Measurements from ENCODE around the gene CLN5.

CLN5 gene

GRCh38 chr13:76969488-76970365, 22.2 kb upstream of the CLN5 start:
- H3K36me3 Mint-ChIP-seq (ENCODE audit: low read depth): no peaks in the 10 kb centered on the region
- H3K9me3 Mint-ChIP-seq: no peaks in the 10 kb centered on the region
- no peak overlapping the region for H3K4me3 Mint-ChIP-seq
- H3K27me3 Mint-ChIP-seq: peaks cover 38% of the 10 kb centered on the region
- H3K27ac Mint-ChIP-seq: no peak overlapping the region
- peaks cover 2% of the 10 kb centered on the region for H3K4me1 Mint-ChIP-seq (ENCODE audit: low read depth)
- DNase-seq: no peak

GRCh38 chr13:76971215-76971614, 20.7 kb upstream of the CLN5 start:
- peaks cover 44% of the 10 kb centered on the region for H3K27me3 Mint-ChIP-seq
- H3K27ac Mint-ChIP-seq: no peak overlapping the region
- H3K4me3 Mint-ChIP-seq: no peak overlapping the region
- no peaks in the 10 kb centered on the region for H3K36me3 Mint-ChIP-seq (ENCODE audit: low read depth)
- DNase-seq: no peak
- H3K9me3 Mint-ChIP-seq: no peaks in the 10 kb centered on the region
- H3K4me1 Mint-ChIP-seq (ENCODE audit: low read depth): peaks cover 2% of the 10 kb centered on the region

GRCh38 chr13:76971851-76972829, 19.7 kb upstream of the CLN5 start:
- Mint-ChIP-seq H3K36me3 (ENCODE audit: low read depth) (no peaks in the 10 kb centered on the region), H3K27ac (no peak overlapping the region), H3K4me1 (ENCODE audit: low read depth) (peaks cover 6% of the 10 kb centered on the region), H3K27me3 (peaks cover 49% of the 10 kb centered on the region), H3K9me3 (no peaks in the 10 kb centered on the region), H3K4me3 (no peak overlapping the region)
- no peak for DNase-seq

- H3K4me3 Mint-ChIP-seq: no peak overlapping the region
- no peaks in the 10 kb centered on the region for H3K9me3 Mint-ChIP-seq
- H3K4me1 Mint-ChIP-seq (ENCODE audit: low read depth): peaks cover 8% of the 10 kb centered on the region
- DNase-seq: no peak
- H3K36me3 Mint-ChIP-seq (ENCODE audit: low read depth): no peaks in the 10 kb centered on the region
- peaks cover 57% of the 10 kb centered on the region for H3K27me3 Mint-ChIP-seq
- H3K27ac Mint-ChIP-seq: no peak overlapping the region
These were observed 17.8 kb upstream of the CLN5 start for GRCh38 chr13:76973920-76974617.

GRCh38 chr13:76974618-76974975, 17.3 kb upstream of the CLN5 start:
- Mint-ChIP-seq H3K36me3 (ENCODE audit: low read depth) (no peaks in the 10 kb centered on the region), H3K27ac (no peak overlapping the region), H3K27me3 (peaks cover 56% of the 10 kb centered on the region)

GRCh38 chr13:76975863-76976262, 16.0 kb upstream of the CLN5 start:
- Mint-ChIP-seq H3K27me3 (peaks cover 55% of the 10 kb centered on the region), H3K27ac (no peak overlapping the region), H3K4me3 (no peak overlapping the region), H3K36me3 (ENCODE audit: low read depth) (no peaks in the 10 kb centered on the region), H3K4me1 (ENCODE audit: low read depth) (peaks cover 10% of the 10 kb centered on the region), H3K9me3 (no peaks in the 10 kb centered on the region)
- no peak for DNase-seq

More at GRCh38 chr13:76974618-76974975, 17.3 kb upstream of the CLN5 start:
- no peak for DNase-seq
- Mint-ChIP-seq H3K9me3 (no peaks in the 10 kb centered on the region), H3K4me3 (no peak overlapping the region), H3K4me1 (ENCODE audit: low read depth) (peaks cover 8% of the 10 kb centered on the region)

GRCh38 chr13:76976490-76976889, 15.4 kb upstream of the CLN5 start:
- H3K4me3 Mint-ChIP-seq: no peak overlapping the region
- H3K27ac Mint-ChIP-seq: no peak overlapping the region
- H3K4me1 Mint-ChIP-seq (ENCODE audit: low read depth): peaks cover 10% of the 10 kb centered on the region
- no peak for DNase-seq
- peaks cover 57% of the 10 kb centered on the region for H3K27me3 Mint-ChIP-seq
- H3K9me3 Mint-ChIP-seq: no peaks in the 10 kb centered on the region
- no peaks in the 10 kb centered on the region for H3K36me3 Mint-ChIP-seq (ENCODE audit: low read depth)

- H3K27me3 Mint-ChIP-seq: peaks cover 57% of the 10 kb centered on the region
These were observed 15.0 kb upstream of the CLN5 start for GRCh38 chr13:76976929-76977328.

GRCh38 chr13:76980075-76980718, 11.7 kb upstream of the CLN5 start:
- H3K9me3 Mint-ChIP-seq: no peaks in the 10 kb centered on the region
- H3K36me3 Mint-ChIP-seq (ENCODE audit: low read depth): no peaks in the 10 kb centered on the region
- peaks cover 7% of the 10 kb centered on the region for H3K4me1 Mint-ChIP-seq (ENCODE audit: low read depth)
- DNase-seq: peak; percentile 92
- H3K27me3 Mint-ChIP-seq: peaks cover 52% of the 10 kb centered on the region
- peak overlapping the region; percentile 54 for H3K4me3 Mint-ChIP-seq
- no peak overlapping the region for H3K27ac Mint-ChIP-seq

More at GRCh38 chr13:76976929-76977328, 15.0 kb upstream of the CLN5 start:
- DNase-seq: no peak
- Mint-ChIP-seq H3K4me3 (no peak overlapping the region), H3K36me3 (ENCODE audit: low read depth) (no peaks in the 10 kb centered on the region), H3K27ac (no peak overlapping the region), H3K4me1 (ENCODE audit: low read depth) (peaks cover 10% of the 10 kb centered on the region), H3K9me3 (no peaks in the 10 kb centered on the region)

GRCh38 chr13:76982061-76982460, 9.8 kb upstream of the CLN5 start:
- Mint-ChIP-seq H3K27ac (no peak overlapping the region), H3K4me1 (ENCODE audit: low read depth) (peaks cover 6% of the 10 kb centered on the region)

GRCh38 chr13:76983676-76984075, 8.2 kb upstream of the CLN5 start:
- Mint-ChIP-seq H3K4me1 (ENCODE audit: low read depth) (peaks cover 6% of the 10 kb centered on the region), H3K27me3 (peaks cover 52% of the 10 kb centered on the region), H3K27ac (no peak overlapping the region), H3K9me3 (no peaks in the 10 kb centered on the region), H3K4me3 (no peak overlapping the region), H3K36me3 (ENCODE audit: low read depth) (no peaks in the 10 kb centered on the region)
- DNase-seq: no peak

More at GRCh38 chr13:76982061-76982460, 9.8 kb upstream of the CLN5 start:
- no peaks in the 10 kb centered on the region for H3K36me3 Mint-ChIP-seq (ENCODE audit: low read depth)
- H3K27me3 Mint-ChIP-seq: peaks cover 57% of the 10 kb centered on the region
- no peak for DNase-seq
- no peak overlapping the region for H3K4me3 Mint-ChIP-seq
- H3K9me3 Mint-ChIP-seq: no peaks in the 10 kb centered on the region

- peaks cover 10% of the 10 kb centered on the region for H3K27me3 Mint-ChIP-seq
- peak overlapping the region; percentile 99 for H3K27ac Mint-ChIP-seq
- H3K4me3 Mint-ChIP-seq: peak overlapping the region; percentile 93
- peaks cover 24% of the 10 kb centered on the region for H3K36me3 Mint-ChIP-seq (ENCODE audit: low read depth)
- no peaks in the 10 kb centered on the region for H3K9me3 Mint-ChIP-seq
- H3K4me1 Mint-ChIP-seq (ENCODE audit: low read depth): peaks cover 38% of the 10 kb centered on the region
- DNase-seq: peak; percentile 79
These were observed 467 bp upstream of the CLN5 start for GRCh38 chr13:76991432-76991795.

GRCh38 chr13:76992548-76993001, 694 bp downstream of the CLN5 start:
- Mint-ChIP-seq H3K27ac (peak overlapping the region; percentile 99), H3K9me3 (no peaks in the 10 kb centered on the region), H3K27me3 (no peaks in the 10 kb centered on the region), H3K36me3 (ENCODE audit: low read depth) (peaks cover 35% of the 10 kb centered on the region), H3K4me3 (peak overlapping the region; percentile 93), H3K4me1 (ENCODE audit: low read depth) (peaks cover 39% of the 10 kb centered on the region)
- peak; percentile 55 for DNase-seq

- no peaks in the 10 kb centered on the region for H3K27me3 Mint-ChIP-seq
- no peaks in the 10 kb centered on the region for H3K9me3 Mint-ChIP-seq
- DNase-seq: no peak
- peak overlapping the region; percentile 99 for H3K27ac Mint-ChIP-seq
- H3K36me3 Mint-ChIP-seq (ENCODE audit: low read depth): peaks cover 40% of the 10 kb centered on the region
- peaks cover 41% of the 10 kb centered on the region for H3K4me1 Mint-ChIP-seq (ENCODE audit: low read depth)
- peak overlapping the region; percentile 93 for H3K4me3 Mint-ChIP-seq
These were observed 1.1 kb downstream of the CLN5 start for GRCh38 chr13:76993021-76993420.

All from activated T-cell treated with anti-CD3 and anti-CD28 coated beads, Interleukin-2, amount 50 U/mL, for 24 hours (primary cell).